Embryonic facial prominence (tissue), 1 donor: ENCODE results near the gene OR5K2.

ENCODE experiments used
- DNase-seq: peaks from one replicate; pipeline ENCODE4 v3.0.0-alpha.2; 2016; ENCODE audit errors: extremely low spot score

OR5K2 gene

DNA sequence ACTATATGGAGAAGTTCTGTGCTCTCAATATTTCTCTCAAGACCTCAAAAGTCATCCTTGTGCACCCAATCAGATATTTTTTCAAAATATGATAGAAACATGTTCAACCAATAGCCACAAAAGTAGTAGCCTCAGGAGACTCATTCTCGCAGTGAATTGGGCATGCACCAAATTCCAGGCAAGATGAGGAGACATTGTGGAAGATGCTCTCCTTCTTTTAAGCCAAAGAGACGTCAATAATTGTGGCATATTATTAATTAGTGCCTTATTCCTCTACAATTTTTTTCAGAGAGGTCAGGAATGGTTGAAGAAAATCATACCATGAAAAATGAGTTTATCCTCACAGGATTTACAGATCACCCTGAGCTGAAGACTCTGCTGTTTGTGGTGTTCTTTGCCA is at the start of gene OR5K2:
TSS of gene OR5K2 (plus strand) at position 301 of the 400 bp plus-strand sequence. CDS start at position 301, 0 bp downstream.
- no peak for DNase-seq

DNA sequence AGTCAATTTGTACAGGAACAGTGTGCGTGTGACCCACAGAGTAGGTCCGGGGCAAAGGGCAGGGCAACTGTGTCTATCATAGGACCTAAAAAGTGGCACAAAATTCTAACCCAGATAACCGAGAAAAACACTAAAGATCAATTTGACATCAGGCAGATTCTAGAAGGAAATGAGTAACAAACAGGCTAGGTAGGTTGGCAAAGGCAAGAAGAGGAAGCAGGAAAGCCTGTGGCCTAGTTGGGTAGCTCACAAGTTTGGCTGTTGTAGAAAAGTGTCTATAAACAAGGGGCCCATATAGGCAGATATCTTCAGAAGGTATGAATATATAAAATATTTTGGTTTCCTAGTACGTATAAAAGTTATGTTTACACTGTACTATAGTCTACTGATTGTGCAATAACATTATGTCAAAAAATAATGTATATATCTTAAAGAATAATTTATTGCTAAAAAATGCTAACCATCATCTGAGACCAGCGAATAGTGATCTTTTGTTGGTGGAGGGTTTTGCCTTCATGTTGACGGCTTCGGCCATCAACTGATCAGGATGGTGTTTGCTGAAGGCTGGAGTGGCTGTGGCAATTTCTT is 47.8 kb upstream of the OR5K2 start:
- DNase-seq: no peak

DNA sequence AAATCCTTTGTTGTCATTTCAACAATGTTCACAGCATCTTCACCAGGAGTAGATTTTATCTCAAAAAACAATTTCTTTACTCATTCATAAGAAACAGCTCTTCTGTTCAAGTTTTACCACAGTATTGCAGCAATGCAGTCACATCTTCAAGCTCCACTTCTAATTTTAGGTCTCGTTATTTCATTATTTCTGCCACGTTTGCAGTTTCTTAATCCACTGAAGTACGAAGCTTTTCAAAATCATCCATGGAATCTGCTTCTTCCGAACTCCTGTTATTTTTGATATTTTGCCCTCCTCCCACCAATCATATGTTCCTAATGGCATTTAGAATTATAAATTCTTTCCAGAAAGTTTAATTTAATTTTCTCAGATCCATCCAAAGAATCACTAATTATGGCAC is 47.1 kb upstream of the OR5K2 start:
- DNase-seq: no peak

DNA sequence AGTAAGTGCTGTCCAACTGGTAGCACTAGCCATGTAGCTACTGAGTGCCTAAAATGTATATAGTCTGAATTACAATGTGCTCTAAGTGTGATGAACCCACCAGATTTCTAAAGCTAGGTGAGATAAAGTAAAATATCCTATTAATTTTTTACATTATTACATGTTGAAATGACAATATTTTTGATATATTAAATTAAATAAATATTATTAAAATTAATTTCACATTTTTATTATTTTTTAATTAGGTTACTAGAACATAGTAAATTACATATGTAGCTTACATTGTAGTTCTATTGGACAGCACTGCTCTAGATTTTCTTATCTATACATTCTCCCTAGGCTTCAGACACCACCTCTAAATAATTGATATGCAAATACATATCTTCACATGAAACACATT is 43.7 kb upstream of the OR5K2 start:
- no peak for DNase-seq

DNA sequence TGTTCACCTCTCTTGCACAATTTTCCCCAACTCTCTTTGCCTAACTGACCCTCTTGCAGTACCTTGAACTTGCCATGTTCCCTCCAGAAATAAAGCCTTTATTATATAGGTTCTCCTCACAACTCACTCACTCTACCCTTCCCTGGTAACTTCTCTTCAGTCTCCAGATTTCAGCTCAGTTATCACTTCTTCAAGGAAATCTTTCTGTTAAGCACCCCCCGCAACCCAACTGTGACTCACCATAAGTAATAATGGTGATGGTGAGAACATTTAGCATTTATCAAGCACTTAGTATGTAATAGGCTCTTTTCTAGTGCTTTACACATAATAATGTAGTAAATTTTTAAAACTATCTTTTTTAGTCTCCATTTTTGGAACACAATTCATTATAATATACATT is 42.6 kb upstream of the OR5K2 start:
- no peak for DNase-seq

DNA sequence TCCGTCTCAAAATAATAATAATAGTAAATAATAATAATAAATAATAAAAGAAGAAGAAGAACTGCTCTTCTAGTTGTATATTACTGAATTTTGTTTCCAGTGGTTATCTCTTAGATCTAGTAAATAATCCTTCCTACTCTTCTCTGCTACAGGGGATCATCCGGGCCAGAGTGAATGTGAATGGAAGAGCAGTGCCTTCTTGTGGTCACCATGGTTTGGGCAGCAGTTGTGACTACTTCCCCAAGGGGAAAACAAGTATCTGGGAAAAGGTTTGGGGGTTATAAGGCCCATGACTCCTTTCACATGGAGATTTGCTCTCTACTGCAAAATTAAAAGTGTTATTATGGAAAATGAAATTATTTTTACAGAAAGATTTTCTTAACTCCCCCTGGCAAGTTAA is 39.9 kb upstream of the OR5K2 start:
- no peak for DNase-seq

DNA sequence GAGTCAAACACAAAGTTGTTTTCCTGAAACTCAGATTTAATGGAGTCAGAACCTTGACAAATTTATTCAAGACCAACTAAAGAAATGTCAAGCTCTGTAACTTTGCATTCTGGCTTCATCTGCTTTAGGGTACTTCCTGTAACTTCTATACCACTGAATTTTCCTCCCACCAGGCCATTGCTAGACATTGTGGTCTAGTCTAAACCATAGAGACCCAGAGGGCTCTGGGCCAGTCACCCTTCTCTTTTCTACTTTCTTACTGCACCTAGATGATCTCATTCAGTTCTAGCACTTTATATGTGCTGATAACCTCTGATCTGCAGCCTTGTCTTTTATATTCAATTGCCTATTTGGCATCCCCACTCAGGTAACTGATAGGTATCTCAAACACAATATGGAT is 37.3 kb upstream of the OR5K2 start:
- no peak for DNase-seq

DNA sequence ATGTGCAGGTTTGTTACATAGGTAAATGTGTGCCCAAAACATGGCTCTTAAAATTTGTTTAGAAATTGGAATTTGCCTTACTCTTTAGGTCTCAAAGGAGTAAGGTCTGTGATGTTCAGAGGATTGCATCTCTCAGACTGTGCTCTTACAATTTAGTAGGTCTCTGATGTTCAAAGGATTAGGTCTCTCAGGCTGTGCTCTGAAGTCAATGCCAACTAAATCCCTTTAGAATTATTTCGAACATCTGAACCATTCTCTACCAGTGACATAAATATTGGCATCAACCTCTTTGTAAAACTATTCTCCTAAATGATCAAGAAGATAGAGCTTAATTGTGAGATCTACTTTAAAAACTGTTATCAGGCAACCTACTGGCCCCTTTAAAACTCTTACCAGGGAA is 34.6 kb upstream of the OR5K2 start, which contains the start of gene OR5K1:
TSS of gene OR5K1 (plus strand) at position 301 of the 400 bp plus-strand sequence. CDS start 6,376 bp downstream, outside the sequence.
- no peak for DNase-seq

DNA sequence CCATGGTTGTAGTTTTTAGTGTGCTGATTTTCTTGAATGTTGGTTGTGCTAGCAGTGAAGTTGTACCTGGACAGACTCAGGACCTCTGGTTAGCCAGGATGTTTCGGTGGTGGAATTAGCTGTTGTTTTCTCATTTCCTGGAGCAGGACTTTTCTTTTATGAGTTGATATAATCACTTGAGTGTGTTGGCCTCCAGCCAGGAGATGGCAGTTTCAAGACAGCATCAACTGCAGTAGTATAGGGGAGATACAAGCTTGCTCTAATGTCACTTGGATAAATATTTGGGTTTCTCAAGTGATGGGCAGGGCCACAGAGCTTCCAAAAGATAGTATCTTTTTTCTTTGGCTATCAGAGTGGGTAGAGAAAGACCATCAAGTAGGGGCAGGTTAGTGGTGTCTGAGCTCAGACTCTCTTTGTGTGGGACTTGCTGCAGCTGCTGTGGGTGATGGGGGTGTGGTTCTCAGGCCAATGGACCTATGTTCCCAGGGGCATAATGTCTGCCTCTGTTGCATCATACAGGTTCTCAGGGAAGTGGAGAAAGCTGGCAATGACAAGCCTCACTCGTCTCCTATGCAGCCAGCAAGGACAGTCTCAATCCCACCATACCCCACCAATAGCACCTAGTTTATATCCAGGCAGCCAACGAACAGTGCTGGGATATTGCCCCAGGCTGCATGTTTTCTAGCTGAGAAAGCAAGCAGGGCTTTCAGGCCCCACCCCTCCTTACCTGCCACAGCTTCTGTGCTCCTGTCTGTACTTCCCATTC is 14.6 kb upstream of the OR5K2 start:
- DNase-seq: no peak

DNA sequence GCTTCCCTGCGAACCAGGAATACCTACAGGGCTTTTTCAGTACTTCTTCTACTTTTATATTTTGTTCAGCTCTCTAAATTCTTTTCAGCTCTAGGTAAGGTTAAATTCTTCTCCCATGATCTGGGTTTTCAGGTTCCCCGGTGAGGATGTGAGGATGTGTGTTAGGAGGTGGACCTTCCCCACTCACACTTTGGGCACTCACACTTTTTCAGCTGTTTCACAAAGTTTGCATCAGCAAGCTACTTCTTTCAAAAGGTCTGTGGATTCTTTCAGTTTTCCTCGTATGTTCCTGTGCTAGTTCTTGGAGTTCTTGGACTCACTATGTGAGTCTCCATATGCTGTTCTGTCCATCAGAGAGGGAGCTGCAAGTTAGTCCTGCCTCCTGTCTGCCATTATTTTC is 13.9 kb upstream of the OR5K2 start:
- DNase-seq: no peak

DNA sequence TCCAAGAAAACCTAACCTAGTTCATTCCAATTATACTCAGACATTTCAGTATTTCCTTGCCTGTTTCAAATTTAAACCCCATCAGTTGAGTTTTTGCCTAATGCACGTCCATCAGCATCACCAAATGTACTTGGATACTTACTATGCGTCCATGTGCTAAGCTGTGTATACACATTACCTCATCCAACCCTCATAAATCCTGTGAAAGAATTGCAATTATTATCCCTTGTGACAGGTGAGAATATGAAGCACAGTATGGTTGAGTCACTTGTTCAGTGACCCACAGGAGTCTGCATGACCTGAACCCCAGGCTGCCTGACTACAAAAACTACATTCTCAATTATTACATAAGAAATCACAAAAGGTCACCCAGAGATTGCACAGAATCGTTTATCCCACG is 2.5 kb downstream of the OR5K2 start:
- no peak for DNase-seq

DNA sequence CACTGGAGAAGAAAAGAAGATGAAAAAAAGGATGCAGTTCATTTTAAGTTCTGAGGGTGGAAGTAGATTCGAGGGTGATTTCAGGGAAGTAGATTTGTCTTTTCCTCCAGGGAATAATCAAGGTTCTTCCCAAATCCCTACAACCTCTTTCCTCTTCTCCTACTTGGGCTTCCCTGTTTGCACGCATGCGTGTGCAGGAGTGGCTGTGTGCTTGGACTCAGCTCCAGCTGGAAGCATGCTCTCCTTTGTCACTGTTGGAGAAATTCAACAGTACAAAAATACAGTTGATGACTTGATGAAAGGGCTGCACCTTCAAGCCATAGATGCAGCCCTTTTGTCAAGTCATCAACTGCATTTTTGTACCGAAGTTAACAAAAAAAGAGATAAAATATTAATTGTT is 3.8 kb downstream of the OR5K2 start:
- no peak for DNase-seq

DNA sequence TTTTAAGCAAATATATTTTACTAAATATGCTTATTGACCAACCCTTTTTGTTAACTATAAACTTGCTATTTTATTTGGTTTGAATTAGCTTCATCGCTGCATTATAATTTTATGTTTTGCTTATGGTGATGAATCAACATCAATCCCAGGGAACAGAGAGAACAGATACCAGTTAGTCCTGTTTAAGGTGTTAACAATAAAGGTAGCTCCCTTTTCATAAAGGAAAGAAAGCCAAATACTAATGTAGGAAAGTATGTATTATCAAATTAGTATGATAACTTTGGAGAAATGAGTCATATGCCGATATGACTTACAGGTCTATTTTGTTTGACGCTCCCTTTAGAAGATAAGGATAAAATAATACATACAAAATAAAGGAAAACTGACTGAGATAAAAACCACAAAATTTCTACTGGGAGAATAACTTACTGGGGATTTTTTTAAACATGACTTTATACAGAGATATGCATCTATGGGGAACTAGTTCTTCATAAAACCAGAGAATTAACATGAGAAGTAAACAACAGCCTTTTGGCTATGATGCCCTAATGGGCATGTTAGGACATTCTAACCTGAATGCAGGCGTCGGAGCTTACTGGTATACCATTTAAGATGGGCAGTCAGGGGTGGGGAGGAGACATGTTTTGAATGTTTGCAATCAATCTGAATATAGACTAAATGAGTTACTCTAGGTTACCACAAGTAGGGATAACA is 4.5 kb downstream of the OR5K2 start:
- no peak for DNase-seq

DNA sequence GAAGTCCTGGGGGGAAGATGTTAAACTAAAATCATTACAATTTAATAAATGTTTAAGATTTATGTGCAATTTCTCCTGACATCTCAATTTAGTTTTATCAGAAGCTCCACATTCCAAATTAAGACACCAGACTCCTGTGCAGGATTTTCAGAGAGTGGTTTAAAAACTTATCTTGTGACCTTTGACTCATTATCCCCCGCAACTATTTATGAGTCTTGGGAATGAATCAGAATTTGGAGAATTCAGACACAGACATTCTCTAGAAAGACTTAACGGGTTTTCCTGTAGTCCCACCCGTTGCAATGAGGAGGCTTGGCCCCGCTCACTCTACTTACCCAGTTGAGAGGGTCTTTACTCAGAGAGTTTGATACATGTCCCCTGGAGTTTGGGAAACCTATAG is 7.1 kb downstream of the OR5K2 start:
- DNase-seq: no peak

DNA sequence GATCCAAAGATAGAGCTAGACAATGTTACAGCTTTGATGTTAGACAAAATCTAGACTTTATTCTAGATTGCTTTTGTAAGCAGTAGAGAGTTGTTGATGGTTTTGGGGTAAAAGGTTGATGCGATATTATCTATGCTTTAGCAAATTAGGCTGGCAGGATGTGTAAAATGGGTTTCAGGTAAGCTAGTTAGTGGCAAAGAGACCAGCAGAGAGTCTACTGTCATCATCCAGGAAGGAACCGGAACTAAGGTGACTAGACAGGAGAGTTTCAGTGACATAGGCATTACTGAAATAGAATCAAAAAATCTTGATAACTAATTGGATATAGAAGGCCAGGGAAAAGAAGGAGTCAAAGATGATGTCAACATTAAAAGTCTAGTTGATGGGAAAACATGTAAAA is 11.1 kb downstream of the OR5K2 start:
- no peak for DNase-seq

DNA sequence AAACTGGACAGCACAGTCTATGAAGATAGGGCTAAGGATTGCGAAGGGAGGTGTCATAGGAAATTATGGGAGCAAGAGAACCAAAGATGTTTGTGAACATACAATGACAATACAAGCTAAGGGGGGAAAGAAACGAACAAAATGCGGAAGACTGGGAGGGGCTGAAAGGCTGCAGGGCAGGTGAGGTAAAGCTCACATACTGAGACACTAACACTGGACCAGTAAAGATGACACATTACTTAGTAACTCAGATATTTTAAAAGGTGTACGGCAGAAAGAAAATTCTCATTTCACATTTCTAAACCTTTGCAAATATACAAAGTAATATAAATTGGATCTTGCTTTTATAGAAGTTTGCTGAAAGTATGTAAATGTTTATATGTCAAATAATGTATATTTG is 15.1 kb downstream of the OR5K2 start:
- no peak for DNase-seq

DNA sequence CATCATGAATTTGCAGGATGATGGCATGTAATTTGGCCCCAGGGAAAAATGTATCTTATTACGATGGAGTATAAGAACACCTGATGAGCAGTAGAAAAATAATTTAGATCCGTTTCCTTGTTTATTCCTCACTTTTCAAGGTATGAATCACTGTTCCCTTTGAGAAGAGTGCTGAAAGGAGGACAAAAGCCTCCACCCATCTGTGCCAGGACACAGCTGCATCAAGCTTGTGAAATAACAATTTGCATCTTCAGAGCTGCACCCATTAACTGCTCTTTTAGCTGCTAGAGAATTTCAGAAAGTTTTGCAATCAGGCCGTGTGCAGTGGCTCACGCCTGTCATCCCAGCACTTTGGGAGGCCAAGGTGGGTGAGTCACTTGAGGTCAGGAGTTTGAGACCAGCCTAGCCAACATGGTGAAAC is 15.6 kb downstream of the OR5K2 start:
- no peak for DNase-seq

DNA sequence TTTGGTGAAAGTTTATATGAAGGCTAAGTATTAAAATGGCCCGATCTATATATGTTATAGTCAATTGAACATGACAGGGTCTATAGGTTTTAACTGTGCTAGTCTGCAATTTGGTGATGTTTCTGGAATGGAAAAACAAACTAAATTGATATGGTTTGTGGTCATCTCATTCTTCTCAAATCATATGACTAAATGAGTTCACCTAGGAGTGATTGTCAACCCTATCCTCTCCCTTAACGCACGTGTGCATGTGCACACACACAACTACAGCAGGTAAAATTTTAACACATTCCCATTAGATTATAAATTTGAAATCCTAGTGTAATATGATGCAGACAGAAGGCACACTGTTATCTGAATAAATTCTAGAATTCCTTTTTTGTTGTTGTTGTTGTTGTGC is 16.3 kb downstream of the OR5K2 start:
- no peak for DNase-seq

DNA sequence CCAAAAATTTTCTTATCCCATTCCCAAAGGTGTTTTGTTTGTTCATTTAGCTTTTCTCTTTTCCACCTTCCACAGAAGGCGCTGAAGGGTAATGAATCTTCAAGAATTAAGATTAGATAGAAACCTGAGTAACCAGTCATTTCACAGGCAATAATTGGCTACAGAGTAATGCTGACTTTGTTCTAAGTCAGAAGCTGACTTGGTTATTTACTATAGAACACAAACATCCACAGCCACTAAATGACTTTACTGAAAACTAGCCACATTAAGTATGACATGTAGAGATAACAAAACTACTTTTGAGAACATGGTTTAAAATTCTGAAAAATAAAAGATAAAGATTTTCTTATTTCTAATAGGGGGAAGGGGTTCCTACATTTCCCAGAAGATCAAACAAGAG is 17.5 kb downstream of the OR5K2 start:
- DNase-seq: no peak

DNA sequence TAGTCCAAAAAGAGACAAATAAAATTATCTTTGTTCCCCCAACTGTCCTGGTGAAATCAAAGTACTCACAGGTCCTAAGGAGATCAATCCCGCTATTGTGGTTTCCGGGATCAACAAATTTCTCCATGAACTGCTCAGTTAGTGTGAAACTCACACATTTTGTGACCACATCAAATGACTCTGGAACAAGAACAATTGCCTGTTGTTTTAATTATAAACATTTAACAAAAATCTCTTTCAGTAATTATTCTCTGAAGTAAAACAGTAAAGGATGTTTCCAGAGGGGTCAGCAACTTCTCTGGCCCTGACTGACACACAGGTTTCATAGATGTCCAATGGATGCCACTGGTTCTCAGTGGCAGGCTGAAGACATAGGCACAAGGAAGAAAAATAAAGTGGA is 21.3 kb downstream of the OR5K2 start:
- no peak for DNase-seq

DNA sequence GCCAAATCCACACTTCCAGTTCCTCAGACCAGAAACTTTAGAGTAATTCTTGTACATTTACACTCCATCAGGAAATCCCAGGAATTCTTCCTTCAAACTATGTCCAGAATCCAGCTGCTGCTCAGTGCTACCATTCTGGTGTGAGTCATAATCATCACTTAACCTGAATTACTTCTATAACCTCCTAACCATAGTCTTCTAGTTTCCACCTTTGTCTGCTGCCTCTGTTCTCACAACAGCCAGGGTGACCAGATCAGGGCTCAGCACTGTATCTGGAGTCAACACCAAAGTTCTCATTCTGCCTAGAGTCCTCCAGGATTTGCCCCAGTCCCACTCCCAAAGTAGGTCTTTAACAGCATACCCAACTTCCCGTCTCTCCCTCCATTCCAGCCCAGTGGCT is 21.9 kb downstream of the OR5K2 start:
- no peak for DNase-seq

DNA sequence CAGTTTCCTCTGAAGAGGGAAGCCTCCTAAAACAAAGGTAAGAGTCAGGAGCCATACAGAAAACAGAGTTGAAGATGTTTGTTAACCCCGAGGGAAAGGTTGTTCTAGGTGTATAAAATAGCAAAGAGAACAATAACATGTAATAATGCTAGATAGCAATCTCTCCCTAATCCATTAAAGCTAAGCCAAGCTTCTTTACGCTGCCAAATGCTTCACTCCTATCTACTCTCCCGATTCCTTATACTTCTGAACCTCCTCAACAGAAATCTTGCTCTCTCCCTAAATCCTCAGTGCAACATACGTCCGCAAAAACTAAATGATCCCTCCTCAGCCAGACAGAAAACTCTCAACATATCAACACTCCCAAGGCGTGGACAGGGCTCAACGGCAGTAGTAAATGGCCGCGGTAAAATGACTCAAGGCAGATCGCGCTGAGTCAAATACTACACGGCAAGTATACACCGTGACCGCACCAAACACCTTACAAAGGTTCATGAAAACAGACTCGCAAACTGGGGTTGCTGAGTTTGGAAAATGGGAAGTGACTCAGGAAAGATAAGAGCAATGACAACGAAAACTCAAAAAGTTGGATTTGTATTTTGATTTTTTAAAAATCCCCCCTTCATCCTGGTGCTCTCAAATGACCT is 24.5 kb downstream of the OR5K2 start:
- DNase-seq: peak; percentile 25
